Fibroblast of villous mesenchyme (primary cell): ENCODE measurements around the gene MLF1. TPM values are rescaled to one million over a fixed set of nuclear protein-coding genes. Genes with fewer than 3 reads are reported as not detected.

ENCODE experiments used
- DNase-seq: peaks from one replicate; pipeline ENCODE4 v3.0.0-alpha.2; 2010; ENCODE audit warnings: low read depth
- H3K4me3 ChIP-seq: 2 replicates; pipeline ENCODE4 v1.5.1; 2011; ENCODE audit warnings: low read depth, mild to moderate bottlenecking, low read length
- small RNA-seq: library from RNA; depleted of rRNA; stranded (forward); fragments of <200 nt; gene quantifications from one replicate; pipeline ENCODE3, GENCODE V24; 2012
- total RNA-seq: library from RNA; depleted of rRNA; stranded (reverse); fragments of >200 nt; gene quantifications from 2 replicates; pipeline ENCODE4 v1.2.3, GENCODE V29; 2012
- TF ChIP-seq, protein P1 (sequence below): IDR thresholded peaks from 2 replicates; pipeline ENCODE4 v1.5.1; 2012; ENCODE audit warnings: low read depth, mild to moderate bottlenecking, low read length; ENCODE audit not compliant: insufficient read depth

MLF1 gene
- total RNA-seq, 1 donor = 8.2 TPM

DNA sequence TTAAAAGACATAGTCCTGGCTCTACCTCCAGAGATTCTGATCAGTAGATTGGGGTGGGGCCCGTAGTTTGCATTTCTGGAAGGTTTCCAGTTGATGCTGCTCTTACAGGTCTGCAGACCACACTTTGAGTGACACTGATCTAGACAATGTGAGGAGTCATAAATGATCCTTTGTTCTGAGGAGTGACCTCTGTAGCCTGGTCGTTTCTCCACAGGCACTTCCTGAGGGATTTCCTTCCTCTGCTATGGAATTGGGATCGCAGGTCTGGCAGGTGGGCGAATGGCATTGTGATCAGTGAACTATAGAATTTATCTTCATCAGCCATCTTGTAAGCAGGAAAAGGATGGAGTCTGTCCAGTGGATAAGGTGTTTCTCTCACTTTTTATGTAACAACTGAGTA, 78.8 kb downstream of the MLF1 start:
- DNase-seq = no peak
- TF ChIP-seq, protein P1, sequence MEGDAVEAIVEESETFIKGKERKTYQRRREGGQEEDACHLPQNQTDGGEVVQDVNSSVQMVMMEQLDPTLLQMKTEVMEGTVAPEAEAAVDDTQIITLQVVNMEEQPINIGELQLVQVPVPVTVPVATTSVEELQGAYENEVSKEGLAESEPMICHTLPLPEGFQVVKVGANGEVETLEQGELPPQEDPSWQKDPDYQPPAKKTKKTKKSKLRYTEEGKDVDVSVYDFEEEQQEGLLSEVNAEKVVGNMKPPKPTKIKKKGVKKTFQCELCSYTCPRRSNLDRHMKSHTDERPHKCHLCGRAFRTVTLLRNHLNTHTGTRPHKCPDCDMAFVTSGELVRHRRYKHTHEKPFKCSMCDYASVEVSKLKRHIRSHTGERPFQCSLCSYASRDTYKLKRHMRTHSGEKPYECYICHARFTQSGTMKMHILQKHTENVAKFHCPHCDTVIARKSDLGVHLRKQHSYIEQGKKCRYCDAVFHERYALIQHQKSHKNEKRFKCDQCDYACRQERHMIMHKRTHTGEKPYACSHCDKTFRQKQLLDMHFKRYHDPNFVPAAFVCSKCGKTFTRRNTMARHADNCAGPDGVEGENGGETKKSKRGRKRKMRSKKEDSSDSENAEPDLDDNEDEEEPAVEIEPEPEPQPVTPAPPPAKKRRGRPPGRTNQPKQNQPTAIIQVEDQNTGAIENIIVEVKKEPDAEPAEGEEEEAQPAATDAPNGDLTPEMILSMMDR = no peak

DNA sequence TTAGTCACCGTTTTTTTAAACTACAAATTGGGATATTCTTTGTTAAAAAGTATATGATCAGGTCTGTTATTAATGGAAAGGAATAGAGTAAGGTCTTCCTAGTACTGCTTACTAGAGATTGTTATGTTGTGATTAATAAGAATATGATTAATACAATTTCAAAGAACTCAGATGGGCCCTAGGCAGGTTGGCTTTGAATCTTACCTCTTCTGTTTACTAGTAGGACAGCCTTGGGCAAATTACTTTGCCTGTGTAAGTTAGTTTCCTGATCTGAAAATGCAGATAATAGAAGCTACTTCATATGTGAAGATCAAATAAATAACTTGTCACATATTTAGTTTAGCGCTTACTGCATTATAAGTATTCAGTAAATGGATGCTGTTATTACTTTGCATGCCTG, 80.2 kb downstream of the MLF1 start:
- no peak overlapping the region for H3K4me3 ChIP-seq
- no peak for DNase-seq
- TF ChIP-seq, protein P1 = no peak

More for the DNA sequence above, 78.8 kb downstream of the MLF1 start:
- H3K4me3 ChIP-seq = no peak overlapping the region

DNA sequence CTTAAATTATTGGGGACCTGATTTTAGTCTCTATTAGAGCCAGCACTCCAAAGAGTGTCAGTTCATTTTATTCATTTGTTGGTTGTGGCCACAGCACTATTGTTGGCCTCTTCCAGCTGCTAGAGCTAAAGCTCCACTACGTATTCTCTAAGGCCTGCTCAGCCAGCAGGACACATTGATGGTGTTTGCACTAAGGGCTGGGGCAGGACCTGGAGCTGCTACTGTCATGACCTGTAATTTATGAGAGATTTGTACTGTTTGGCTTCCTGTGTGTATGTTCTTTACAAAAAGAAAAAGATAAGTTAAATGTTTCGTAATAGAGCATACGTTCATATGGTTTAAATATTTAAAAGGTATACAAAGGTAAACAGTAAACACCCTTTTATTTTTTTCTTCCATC, 81.5 kb downstream of the MLF1 start:
- H3K4me3 ChIP-seq = no peak overlapping the region
- TF ChIP-seq, protein P1 = no peak
- DNase-seq = peak; percentile 15

Small RNAs within 50 kb of the gene (small RNA-seq; reads per million reads assigned to genes)
- gene AC025033.1 = not detected

Other genes starting within 250 kb of the MLF1 start
- 41.9 and 55.7 TPM in 2 replicates for gene GFM1, start 73.3 kb downstream of the MLF1 start, total RNA-seq
- 32.0 and 50.9 TPM in 2 replicates for gene LXN, start 101.5 kb downstream of the MLF1 start, total RNA-seq
- gene RARRES1, start 161.3 kb downstream of the MLF1 start, total RNA-seq = 6.4 and 8.2 TPM in 2 replicates
- gene MFSD1, start 230.9 kb downstream of the MLF1 start, total RNA-seq = 95.7 and 142 TPM in 2 replicates